ENCODE data around the gene LRCH1. TPM values are rescaled to one million over a fixed set of nuclear protein-coding genes. Genes with fewer than 3 reads are reported as not detected.
A peak's percentile ranks its signal among the peaks of the same experiment; 100 is the strongest.

Gene LRCH1
- polyA plus RNA-seq, 1 experiment = 8.3 TPM

DNA sequence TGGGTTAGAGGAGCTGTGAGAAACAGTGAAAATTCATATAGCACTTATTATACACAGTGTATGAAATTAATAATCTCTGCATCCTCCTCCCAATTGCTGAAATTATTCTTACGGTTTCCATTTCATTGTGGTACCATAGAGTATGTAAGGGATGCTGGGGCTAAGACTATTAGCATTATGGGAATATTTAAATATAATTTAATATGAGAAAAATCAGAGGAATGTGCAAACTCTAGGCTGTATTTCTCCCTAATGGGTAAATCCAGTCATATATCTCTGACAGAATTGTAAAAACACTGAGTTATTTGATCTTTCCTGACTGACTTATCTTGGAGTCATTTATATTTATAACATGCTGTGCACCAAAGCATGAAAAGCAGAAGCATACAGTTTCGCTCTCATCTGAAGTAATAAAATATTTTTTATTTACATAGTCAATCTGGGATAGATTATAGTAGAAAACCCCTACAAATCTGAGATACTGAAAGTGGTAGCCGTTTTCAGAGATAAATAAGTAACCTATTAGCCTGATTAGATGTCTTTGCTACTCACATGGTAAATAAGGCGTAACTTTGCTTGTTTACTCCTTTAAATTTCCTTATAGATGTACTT is 34.9 kb downstream of the LRCH1 start:
- no peak for TF ChIP-seq CTCF (IDR thresholded peaks at IDR 0.05; ENCODE audit: insufficient read depth, low read depth, low read length)
- Histone ChIP-seq H3K4me3 (ENCODE audit: low read depth, low read length) (no peak overlapping the region), H3K27me3 (ENCODE audit: control insufficient read depth, insufficient read depth, low read length) (no peaks in the 10 kb centered on the region), H3K36me3 (ENCODE audit: control insufficient read depth, insufficient read depth, low read length) (no peaks in the 10 kb centered on the region)
- POLR2A ChIA-PET = no interaction called here
- no peak for DNase-seq (ENCODE audit: low read depth)
- CTCF ChIA-PET = no interaction called here

DNA sequence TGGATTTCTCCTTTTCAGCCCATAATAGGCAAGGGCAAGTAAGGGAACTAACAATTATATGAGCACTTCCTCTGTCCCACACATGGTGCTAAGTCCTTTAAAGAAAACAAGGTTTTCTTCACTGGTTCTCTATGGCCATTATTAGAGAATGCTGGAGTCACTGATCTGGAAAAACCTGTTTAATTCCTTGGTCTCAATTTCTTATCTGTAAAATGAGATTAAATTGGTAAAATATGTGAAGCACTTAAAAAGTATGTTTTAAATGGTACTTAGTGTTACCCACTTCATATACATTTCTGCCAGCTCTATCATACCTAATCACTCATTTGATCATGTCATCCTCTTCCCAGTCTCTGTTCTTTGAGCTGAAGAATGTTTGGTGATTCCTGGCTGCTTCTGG is 39.4 kb downstream of the LRCH1 start:
- DNase-seq (ENCODE audit: low read depth) = no peak
- Histone ChIP-seq H3K27me3 (ENCODE audit: control insufficient read depth, insufficient read depth, low read length) (no peaks in the 10 kb centered on the region), H3K4me3 (ENCODE audit: low read depth, low read length) (no peak overlapping the region), H3K36me3 (ENCODE audit: control insufficient read depth, insufficient read depth, low read length) (no peaks in the 10 kb centered on the region)
- TF ChIP-seq CTCF (IDR thresholded peaks at IDR 0.05; ENCODE audit: insufficient read depth, low read depth, low read length) = no peak
- POLR2A ChIA-PET = no interaction called here
- CTCF ChIA-PET = interaction anchor here (0.7 to 1.5 kb wide), 3 partner anchors 11 to 37 kb away, joined by 3 to 4 read pairs (median 4); no protein-coding TSS in a partner anchor

DNA sequence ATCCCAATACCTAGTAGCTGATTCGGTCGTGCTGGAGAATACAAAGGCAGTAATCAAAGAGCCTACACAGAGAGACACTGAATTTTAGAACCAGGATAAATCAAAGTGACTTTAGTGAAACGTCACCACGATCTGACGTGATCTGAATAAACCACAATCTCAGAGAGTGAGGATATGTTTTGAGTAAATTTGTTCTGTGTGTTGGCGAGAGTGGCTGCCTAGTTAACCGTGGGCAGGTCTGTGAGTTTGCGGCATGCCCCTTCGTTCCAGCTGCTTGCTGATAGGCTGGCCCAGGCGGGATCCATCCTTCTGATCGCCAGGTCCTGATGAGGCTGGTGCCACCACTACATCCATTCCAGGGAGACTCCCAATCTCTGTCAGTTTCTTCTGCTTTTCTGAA is 40.4 kb downstream of the LRCH1 start:
- POLR2A ChIA-PET = no interaction called here
- Histone ChIP-seq H3K4me3 (ENCODE audit: low read depth, low read length) (no peak overlapping the region), H3K36me3 (ENCODE audit: control insufficient read depth, insufficient read depth, low read length) (no peaks in the 10 kb centered on the region), H3K27me3 (ENCODE audit: control insufficient read depth, insufficient read depth, low read length) (no peaks in the 10 kb centered on the region)
- DNase-seq (ENCODE audit: low read depth) = no peak
- CTCF ChIA-PET = no interaction called here
- TF ChIP-seq CTCF (IDR thresholded peaks at IDR 0.05; ENCODE audit: insufficient read depth, low read depth, low read length) = no peak

GRCh38 chr13:46594374-46595078 is 41.6 kb downstream of the LRCH1 start:
- Histone ChIP-seq H3K27me3 (ENCODE audit: control insufficient read depth, insufficient read depth, low read length) (no peaks in the 10 kb centered on the region), H3K36me3 (ENCODE audit: control insufficient read depth, insufficient read depth, low read length) (no peaks in the 10 kb centered on the region), H3K4me3 (ENCODE audit: low read depth, low read length) (no peak overlapping the region)
- POLR2A ChIA-PET = no interaction called here
- no peak for TF ChIP-seq CTCF (IDR thresholded peaks at IDR 0.05; ENCODE audit: insufficient read depth, low read depth, low read length)
- CTCF ChIA-PET = interaction anchor here (1.3 to 2.3 kb wide), 3 partner anchors 8 to 17 kb away, joined by 3 to 7 read pairs (median 6); no protein-coding TSS in a partner anchor
- no peak for DNase-seq (ENCODE audit: low read depth)

DNA sequence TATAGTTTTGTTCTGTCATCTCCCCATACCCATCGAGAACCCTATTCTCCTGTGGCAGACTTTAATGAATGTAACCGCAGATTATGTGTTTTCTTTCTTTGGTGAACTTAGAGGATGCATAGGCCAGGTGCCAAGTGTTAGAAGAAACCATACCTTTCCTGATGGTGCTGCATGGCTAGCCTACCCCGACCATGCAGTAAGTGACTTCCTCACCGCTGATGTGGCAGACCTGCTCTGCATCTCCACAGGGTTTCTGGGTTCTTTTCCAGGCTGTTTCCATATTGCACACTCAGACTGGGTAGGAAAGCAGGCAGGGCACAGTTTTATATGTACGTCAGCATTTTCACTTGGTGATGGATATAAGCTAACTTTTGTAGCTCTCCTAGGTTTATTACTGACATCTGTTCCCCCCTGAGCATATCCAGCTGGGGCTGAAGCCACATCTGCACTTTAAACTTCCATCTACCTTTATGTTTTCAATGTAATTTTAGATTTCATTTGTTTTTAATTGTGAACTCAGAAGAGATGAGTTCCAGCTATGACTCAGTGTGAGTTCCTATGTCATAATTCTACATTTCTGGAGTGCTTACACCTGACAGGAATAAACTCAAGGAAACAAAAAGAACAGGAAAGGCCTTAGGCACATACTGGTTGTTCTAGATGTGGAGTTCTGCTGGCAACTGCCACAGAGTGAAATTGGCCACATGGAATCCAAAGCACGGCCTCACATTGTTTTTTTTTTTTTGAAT is 42.3 kb downstream of the LRCH1 start:
- CTCF ChIA-PET = interaction anchor here (0.8 to 2.3 kb wide), 4 partner anchors 9 to 101 kb away, joined by 3 to 7 read pairs (median 4); no protein-coding TSS in a partner anchor
- Histone ChIP-seq H3K4me3 (ENCODE audit: low read depth, low read length) (no peak overlapping the region), H3K27me3 (ENCODE audit: control insufficient read depth, insufficient read depth, low read length) (no peaks in the 10 kb centered on the region), H3K36me3 (ENCODE audit: control insufficient read depth, insufficient read depth, low read length) (no peaks in the 10 kb centered on the region)
- peak; percentile 56 for DNase-seq (ENCODE audit: low read depth)
- POLR2A ChIA-PET = no interaction called here
- TF ChIP-seq CTCF (IDR thresholded peaks at IDR 0.05; ENCODE audit: insufficient read depth, low read depth, low read length) = no peak

Measured in BJ (cell line).